ENCODE measurements around the gene NEK10.
"Not testable (repeated sequence)": the region's sequence is repeated elsewhere in the genome, so short reads cannot be mapped to it uniquely, and the experiment has no call there.

Gene NEK10

GRCh38 chr3:27368831-27369607 is at the start of gene NEK10:
TSS of gene NEK10 (minus strand) at chr3:27369383. CDS start at chr3:27352882, 16,501 bp downstream.
- H3K4me3 ChIP-seq (ENCODE audit: low read depth, low read length) = peak within 1 kb of the TSS; percentile 78
- peak; percentile 92 for DNase-seq (ENCODE audit: low read depth)
- TF ChIP-seq CTCF (IDR thresholded peaks at IDR 0.05; ENCODE audit: insufficient read depth, low read depth, low read length, missing control alignments) = no peak

GRCh38 chr3:27415202-27415601 is 46.0 kb upstream of the NEK10 start:
- no peak for DNase-seq (ENCODE audit: low read depth)
- TF ChIP-seq CTCF (IDR thresholded peaks at IDR 0.05; ENCODE audit: insufficient read depth, low read depth, low read length, missing control alignments) = no peak

GRCh38 chr3:27392950-27393679 is 23.9 kb upstream of the NEK10 start:
- no peak for TF ChIP-seq CTCF (IDR thresholded peaks at IDR 0.05; ENCODE audit: insufficient read depth, low read depth, low read length, missing control alignments)
- H3K4me3 ChIP-seq (ENCODE audit: low read depth, low read length) = no peak overlapping the region
- DNase-seq (ENCODE audit: low read depth) = peak; percentile 37

More at GRCh38 chr3:27415202-27415601, 46.0 kb upstream of the NEK10 start:
- H3K4me3 ChIP-seq (ENCODE audit: low read depth, low read length) = no peak overlapping the region

GRCh38 chr3:27392414-27392813 is 23.2 kb upstream of the NEK10 start:
- DNase-seq (ENCODE audit: low read depth); H3K4me3 ChIP-seq (ENCODE audit: low read depth, low read length): not testable (repeated sequence)

DNA sequence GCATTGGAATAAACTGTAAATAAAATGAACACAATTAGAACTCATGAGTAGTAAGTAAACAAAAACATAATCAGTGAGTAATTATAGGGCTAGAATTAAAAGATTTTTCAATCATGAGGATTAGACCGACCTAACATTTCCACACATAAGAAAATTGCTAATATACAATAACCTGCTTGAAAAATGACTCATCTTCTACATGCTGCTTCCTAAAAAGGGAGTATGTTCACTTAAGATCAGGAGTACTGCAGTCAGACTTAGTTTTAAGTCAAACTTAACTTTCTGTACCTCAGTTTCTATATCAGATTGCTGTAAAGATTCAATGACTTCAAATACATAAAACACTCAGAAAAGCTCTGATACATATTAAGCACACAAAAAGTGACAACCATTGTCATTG is 22.6 kb upstream of the NEK10 start:
- TF ChIP-seq CTCF (IDR thresholded peaks at IDR 0.05; ENCODE audit: insufficient read depth, low read depth, low read length, missing control alignments) = no peak
- no peak for DNase-seq (ENCODE audit: low read depth)
- H3K4me3 ChIP-seq (ENCODE audit: low read depth, low read length) = no peak overlapping the region

GRCh38 chr3:27387625-27388024 is 18.4 kb upstream of the NEK10 start:
- TF ChIP-seq CTCF (IDR thresholded peaks at IDR 0.05; ENCODE audit: insufficient read depth, low read depth, low read length, missing control alignments) = no peak
- DNase-seq (ENCODE audit: low read depth) = no peak
- H3K4me3 ChIP-seq (ENCODE audit: low read depth, low read length) = no peak overlapping the region

GRCh38 chr3:27385504-27385903 is 16.3 kb upstream of the NEK10 start:
- DNase-seq (ENCODE audit: low read depth) = no peak
- TF ChIP-seq CTCF (IDR thresholded peaks at IDR 0.05; ENCODE audit: insufficient read depth, low read depth, low read length, missing control alignments) = no peak

More at GRCh38 chr3:27385504-27385903, 16.3 kb upstream of the NEK10 start:
- no peak overlapping the region for H3K4me3 ChIP-seq (ENCODE audit: low read depth, low read length)

All from GM12865 (cell line).